ENCODE measurements around the gene CACNA1D.

GRCh38 chr3:53829605-53830004 is 335.2 kb downstream of the CACNA1D start:
- TF ChIP-seq EZH2phosphoT487 (IDR thresholded peaks at IDR 0.05; ENCODE audit: low read depth, severe bottlenecking, unreplicated experiment): no peak
- no peak for TF ChIP-seq CTCF (IDR thresholded peaks at IDR 0.05; ENCODE audit: poor library complexity)
- no peak for TF ChIP-seq EZH2 (IDR thresholded peaks at IDR 0.05; ENCODE audit: borderline replicate concordance)
